Mesenchymal stem cell (in vitro differentiated cells and primary cell): ENCODE results near the gene AK3.
"Not testable (repeated sequence)": the region's sequence is repeated elsewhere in the genome, so short reads cannot be mapped to it uniquely, and the experiment has no call there.

Source experiments
- DNase-seq: peaks from one replicate; pipeline ENCODE4 v3.0.0-alpha.2; 2013
- H2AFZ ChIP-seq: one replicate; pipeline ENCODE4 v1.6.1; 2013; ENCODE audit warnings: low read depth, mild to moderate bottlenecking, control low read depth, inconsistent platforms, low read length, moderate library complexity
- H2AK5ac ChIP-seq: 2 replicates; pipeline ENCODE4 v1.6.1; 2013; ENCODE audit warnings: low read length, moderate library complexity, mild to moderate bottlenecking, inconsistent platforms; ENCODE audit not compliant: severe bottlenecking
- H2BK120ac ChIP-seq: one replicate; pipeline ENCODE4 v1.6.1; 2013; ENCODE audit warnings: low read depth, mild to moderate bottlenecking, inconsistent platforms, low read length, moderate library complexity
- H2BK12ac ChIP-seq, 2 experiments: one replicate each; pipeline ENCODE4 v1.6.1; 2013; ENCODE audit warnings: inconsistent platforms in 2 of 2, low read length in 2 of 2, mild to moderate bottlenecking in 2 of 2, moderate library complexity in 2 of 2, control low read depth in 1 of 2
- H2BK15ac ChIP-seq: one replicate; pipeline ENCODE4 v1.6.1; 2013; ENCODE audit warnings: mild to moderate bottlenecking, low read depth, inconsistent platforms; ENCODE audit not compliant: poor library complexity, severe bottlenecking
- H2BK5ac ChIP-seq: 2 replicates; pipeline ENCODE4 v1.6.1; 2013; ENCODE audit warnings: low read depth, mild to moderate bottlenecking, low read length, control low read depth, inconsistent platforms; ENCODE audit not compliant: poor library complexity, severe bottlenecking
- H3K14ac ChIP-seq, 2 experiments: one replicate each; pipeline ENCODE4 v1.6.1; 2013; ENCODE audit warnings: inconsistent platforms in 2 of 2, low read length in 2 of 2, control low read depth in 1 of 2, mild to moderate bottlenecking in 1 of 2, moderate library complexity in 1 of 2
- H3K18ac ChIP-seq, 2 experiments: one replicate each; pipeline ENCODE4 v1.6.1; 2013; ENCODE audit warnings: inconsistent platforms in 2 of 2, low read length in 2 of 2, control low read depth in 1 of 2, low read depth in 1 of 2, mild to moderate bottlenecking in 1 of 2
- H3K23ac ChIP-seq, 2 experiments: one replicate each; pipeline ENCODE4 v1.6.1; 2013; ENCODE audit warnings: inconsistent platforms in 2 of 2, low read length in 2 of 2, mild to moderate bottlenecking in 2 of 2, moderate library complexity in 2 of 2, control low read depth in 1 of 2
- H3K27ac ChIP-seq: 2 replicates; pipeline ENCODE4 v1.5.1; 2013; ENCODE audit warnings: mild to moderate bottlenecking, moderate library complexity, low read length, control low read depth, inconsistent platforms; ENCODE audit not compliant: poor library complexity, severe bottlenecking
- H3K27me3 ChIP-seq, 2 experiments: 2 replicates each; pipeline versions ENCODE4 v1.6.1 to v1.7.0; 2013; ENCODE audit warnings: low read length in 2 of 2, mild to moderate bottlenecking in 2 of 2, moderate library complexity in 2 of 2, control low read depth in 1 of 2, inconsistent platforms in 1 of 2; ENCODE audit not compliant: control insufficient read depth in 1 of 2, insufficient read depth in 1 of 2
- H3K36me3 ChIP-seq, 2 experiments: 2 replicates each; pipeline versions ENCODE4 v1.6.1 to v1.7.0; 2013; ENCODE audit warnings: low read length in 2 of 2, control low read depth in 1 of 2, inconsistent platforms in 1 of 2, low read depth in 1 of 2, mild to moderate bottlenecking in 1 of 2; ENCODE audit not compliant: insufficient read depth in 2 of 2, control insufficient read depth in 1 of 2
- H3K4ac ChIP-seq, 2 experiments: one replicate each; pipeline ENCODE4 v1.6.1; 2013; ENCODE audit warnings: inconsistent platforms in 2 of 2, low read length in 2 of 2, mild to moderate bottlenecking in 2 of 2, moderate library complexity in 2 of 2, control low read depth in 1 of 2, low read depth in 1 of 2
- H3K4me1 ChIP-seq: 2 replicates; pipeline ENCODE4 v1.6.1; 2013; ENCODE audit warnings: low read depth, low read length, control low read depth; ENCODE audit not compliant: control insufficient read depth, insufficient read depth
- H3K4me2 ChIP-seq: 2 replicates; pipeline ENCODE4 v1.6.1; 2013; ENCODE audit warnings: low read length, mild to moderate bottlenecking, inconsistent platforms; ENCODE audit not compliant: poor library complexity, severe bottlenecking
- H3K4me3 ChIP-seq, 2 experiments: 2 replicates each; pipeline versions ENCODE4 v1.5.1 to v1.7.0; 2013; ENCODE audit warnings: low read length in 2 of 2, mild to moderate bottlenecking in 2 of 2, control low read depth in 1 of 2, low read depth in 1 of 2; ENCODE audit not compliant: insufficient read depth in 1 of 2
- H3K79me1 ChIP-seq: replicated peaks from 2 replicates; pipeline ENCODE4 v1.6.1; 2013; ENCODE audit warnings: mild to moderate bottlenecking, control low read depth, low read length, inconsistent platforms; ENCODE audit not compliant: poor library complexity, severe bottlenecking
- H3K9ac ChIP-seq: 2 replicates; pipeline ENCODE4 v1.7.0; 2013; ENCODE audit warnings: mild to moderate bottlenecking, low read length, moderate library complexity
- H3K9me3 ChIP-seq: 2 replicates; pipeline ENCODE4 v1.7.0; 2013; ENCODE audit warnings: mild to moderate bottlenecking, low read length; ENCODE audit not compliant: control insufficient read depth
- H4K8ac ChIP-seq: one replicate; pipeline ENCODE4 v1.6.1; 2013; ENCODE audit warnings: inconsistent platforms, mild to moderate bottlenecking, low read length, moderate library complexity
- H4K91ac ChIP-seq: one replicate; pipeline ENCODE4 v1.6.1; 2013; ENCODE audit warnings: mild to moderate bottlenecking, low read length, inconsistent platforms
- WGBS: methylation state at CpG from one replicate; pipeline ENCODE4 v1.1.7; 2013; ENCODE audit warnings: mixed read lengths; 5-methylcytosine and 5-hydroxymethylcytosine counted together

Gene AK3

DNA sequence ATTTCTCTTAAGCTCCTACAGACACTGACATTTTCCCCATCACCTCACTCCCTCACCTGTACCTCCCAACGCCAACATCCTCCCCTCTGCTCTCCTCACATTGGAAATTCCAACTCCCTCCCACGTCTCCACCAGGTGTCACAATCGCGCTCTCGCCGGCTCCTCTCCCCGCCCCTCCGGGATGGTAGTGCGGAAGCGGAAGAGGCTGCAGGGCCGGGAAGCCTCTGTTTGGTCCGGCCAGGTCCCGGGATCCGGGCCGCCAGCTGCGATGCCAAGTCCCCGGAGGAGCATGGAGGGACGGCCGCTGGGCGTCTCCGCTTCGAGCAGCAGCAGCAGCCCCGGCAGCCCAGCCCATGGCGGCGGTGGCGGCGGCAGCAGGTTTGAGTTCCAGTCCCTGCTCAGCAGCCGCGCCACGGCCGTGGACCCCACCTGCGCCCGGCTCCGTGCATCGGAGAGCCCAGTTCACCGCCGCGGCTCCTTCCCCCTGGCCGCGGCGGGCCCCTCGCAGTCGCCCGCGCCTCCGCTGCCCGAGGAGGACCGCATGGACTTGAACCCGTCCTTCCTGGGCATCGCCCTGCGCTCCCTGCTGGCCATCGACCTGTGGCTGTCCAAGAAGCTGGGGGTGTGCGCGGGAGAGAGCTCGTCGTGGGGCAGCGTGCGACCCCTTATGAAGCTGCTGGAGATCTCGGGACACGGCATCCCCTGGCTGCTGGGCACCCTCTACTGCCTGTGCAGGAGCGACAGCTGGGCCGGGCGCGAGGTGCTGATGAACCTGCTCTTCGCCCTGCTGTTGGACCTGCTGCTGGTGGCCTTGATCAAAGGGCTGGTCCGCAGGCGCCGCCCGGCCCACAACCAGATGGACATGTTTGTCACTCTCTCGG, 78.7 kb downstream of the AK3 start, which contains the start of gene PLPP6:
PLPP6 (plus strand) TSS at position 187 of the 881 bp plus-strand sequence; CDS start at position 269, 82 bp downstream.
- H3K4me1 ChIP-seq = peaks cover 11% of the 10 kb centered on the region
- peak within 1 kb of the TSS; percentile 98 for H4K91ac ChIP-seq
- H3K4me2 ChIP-seq = peak within 1 kb of the TSS; percentile 67
- H2AK5ac ChIP-seq = no peak within 1 kb of the TSS
- H2BK15ac ChIP-seq = peak within 1 kb of the TSS; percentile 26
- H3K27me3 ChIP-seq = no peaks in the 10 kb centered on the region
- DNase-seq = peak; percentile 91
- H3K4ac ChIP-seq = peak within 1 kb of the TSS; percentile 81 to 98
- peak within 1 kb of the TSS; percentile 99 for H4K8ac ChIP-seq
- H2BK5ac ChIP-seq = peak within 1 kb of the TSS; percentile 25
- H3K9me3 ChIP-seq = no peaks in the 10 kb centered on the region
- H3K14ac ChIP-seq = peak within 1 kb of the TSS in 1 of 2 experiments; percentile 99
- 4% methylated on average over 65 of the region's 70 CpGs for WGBS
- peak within 1 kb of the TSS; percentile 90 for H3K9ac ChIP-seq
- H2AFZ ChIP-seq = peak within 1 kb of the TSS; percentile 99
- peaks cover 15% of the 10 kb centered on the region for H3K79me1 ChIP-seq
- peak within 1 kb of the TSS; percentile 90 to 97 for H3K4me3 ChIP-seq
- H2BK12ac ChIP-seq = peak within 1 kb of the TSS; percentile 12 to 34
- no peaks in the 10 kb centered on the region for H3K36me3 ChIP-seq
- H2BK120ac ChIP-seq = no peak within 1 kb of the TSS
- peak within 1 kb of the TSS in 1 of 2 experiments; percentile 92 for H3K23ac ChIP-seq
- peak within 1 kb of the TSS; percentile 89 to 98 for H3K18ac ChIP-seq
- no peak within 1 kb of the TSS for H3K27ac ChIP-seq

- H3K27ac ChIP-seq = no peak overlapping the region
- no peak overlapping the region for H3K4ac ChIP-seq
- no peak overlapping the region for H2BK12ac ChIP-seq
- no peak overlapping the region for H2BK120ac ChIP-seq
- peak overlapping the region; percentile 90 for H3K9ac ChIP-seq
- H3K9me3 ChIP-seq = no peaks in the 10 kb centered on the region
- peak overlapping the region; percentile 41 for H3K4me2 ChIP-seq
- peaks cover 11% of the 10 kb centered on the region for H3K4me1 ChIP-seq
- H3K4me3 ChIP-seq = peak overlapping the region in 1 of 2 experiments; percentile 90
- no peak overlapping the region for H2BK5ac ChIP-seq
- H3K14ac ChIP-seq = no peak overlapping the region
- no peaks in the 10 kb centered on the region for H3K36me3 ChIP-seq
- no peak overlapping the region for H2BK15ac ChIP-seq
- H3K23ac ChIP-seq = no peak overlapping the region
- peak; percentile 33 for DNase-seq
- peaks cover 15% of the 10 kb centered on the region for H3K79me1 ChIP-seq
- H3K18ac ChIP-seq = no peak overlapping the region
- no peak overlapping the region for H4K8ac ChIP-seq
- 14% methylated on average over 2 of the region's 5 CpGs for WGBS
- H4K91ac ChIP-seq = no peak overlapping the region
- no peaks in the 10 kb centered on the region for H3K27me3 ChIP-seq
- no peak overlapping the region for H2AFZ ChIP-seq
- no peak overlapping the region for H2AK5ac ChIP-seq
Measured at GRCh38 chr9:4661611-4662010, 79.4 kb downstream of the AK3 start.

DNA sequence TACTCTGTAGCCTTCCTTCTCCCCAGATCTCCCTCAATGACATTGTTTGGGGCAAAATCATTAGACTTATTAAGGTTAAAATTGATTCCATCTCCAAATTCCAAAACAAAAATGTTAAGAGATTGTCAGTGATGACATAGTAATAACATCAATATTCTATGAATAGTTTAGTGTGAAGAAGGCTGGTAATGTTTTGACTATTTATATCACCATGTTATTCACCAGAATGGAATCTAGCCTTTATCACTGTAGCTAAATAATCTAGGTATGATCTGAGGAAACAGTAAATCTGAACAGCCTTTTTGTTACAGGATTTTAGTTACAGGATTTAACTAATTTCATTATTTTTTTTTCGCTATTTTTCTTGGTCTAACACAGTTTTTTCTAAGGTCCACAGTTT, 79.8 kb downstream of the AK3 start:
- no peaks in the 10 kb centered on the region for H3K27me3 ChIP-seq
- no peak overlapping the region for H3K4me2 ChIP-seq
- peak; percentile 36 for DNase-seq
- H3K23ac ChIP-seq = no peak overlapping the region
- H3K4me1 ChIP-seq = peaks cover 10% of the 10 kb centered on the region
- H3K79me1 ChIP-seq = peaks cover 15% of the 10 kb centered on the region
- H3K4me3 ChIP-seq = peak overlapping the region in 1 of 2 experiments; percentile 90
- no peak overlapping the region for H2BK5ac ChIP-seq
- 93% methylated on average over 1 of the region's 1 CpG for WGBS
- no peak overlapping the region for H2BK120ac ChIP-seq
- H3K4ac ChIP-seq = no peak overlapping the region
- H4K91ac ChIP-seq = no peak overlapping the region
- no peaks in the 10 kb centered on the region for H3K9me3 ChIP-seq
- no peak overlapping the region for H3K27ac ChIP-seq
- H4K8ac ChIP-seq = no peak overlapping the region
- H3K36me3 ChIP-seq = no peaks in the 10 kb centered on the region
- H3K18ac ChIP-seq = no peak overlapping the region
- no peak overlapping the region for H3K14ac ChIP-seq
- no peak overlapping the region for H2BK15ac ChIP-seq
- no peak overlapping the region for H2AK5ac ChIP-seq
- peak overlapping the region; percentile 90 for H3K9ac ChIP-seq
- H2AFZ ChIP-seq = no peak overlapping the region
- no peak overlapping the region for H2BK12ac ChIP-seq

GRCh38 chr9:4660665-4661064, 80.3 kb downstream of the AK3 start:
- not testable (repeated sequence) for H3K27me3 ChIP-seq, H3K23ac ChIP-seq, DNase-seq, H3K9me3 ChIP-seq, H2BK12ac ChIP-seq, H3K18ac ChIP-seq, H3K27ac ChIP-seq, H3K4ac ChIP-seq, H3K4me2 ChIP-seq, H3K4me1 ChIP-seq, H3K14ac ChIP-seq, H2AK5ac ChIP-seq, H4K91ac ChIP-seq, H4K8ac ChIP-seq, H3K4me3 ChIP-seq, H3K9ac ChIP-seq, H2BK5ac ChIP-seq, H2BK120ac ChIP-seq, H2BK15ac ChIP-seq, H2AFZ ChIP-seq, H3K36me3 ChIP-seq
- WGBS = no CpG with 5 or more reads among the region's 5 CpGs
- peaks cover 15% of the 10 kb centered on the region for H3K79me1 ChIP-seq
